Islet of Langerhans (tissue), 1 donor: ENCODE measurements around the gene OLFM2.

Experiments used
- FAIRE-seq: peaks from one replicate; lab custom pipeline; 2011; peaks lifted over from hg19 to GRCh38; lab: Jason Lieb, UNC

The OLFM2 gene

DNA sequence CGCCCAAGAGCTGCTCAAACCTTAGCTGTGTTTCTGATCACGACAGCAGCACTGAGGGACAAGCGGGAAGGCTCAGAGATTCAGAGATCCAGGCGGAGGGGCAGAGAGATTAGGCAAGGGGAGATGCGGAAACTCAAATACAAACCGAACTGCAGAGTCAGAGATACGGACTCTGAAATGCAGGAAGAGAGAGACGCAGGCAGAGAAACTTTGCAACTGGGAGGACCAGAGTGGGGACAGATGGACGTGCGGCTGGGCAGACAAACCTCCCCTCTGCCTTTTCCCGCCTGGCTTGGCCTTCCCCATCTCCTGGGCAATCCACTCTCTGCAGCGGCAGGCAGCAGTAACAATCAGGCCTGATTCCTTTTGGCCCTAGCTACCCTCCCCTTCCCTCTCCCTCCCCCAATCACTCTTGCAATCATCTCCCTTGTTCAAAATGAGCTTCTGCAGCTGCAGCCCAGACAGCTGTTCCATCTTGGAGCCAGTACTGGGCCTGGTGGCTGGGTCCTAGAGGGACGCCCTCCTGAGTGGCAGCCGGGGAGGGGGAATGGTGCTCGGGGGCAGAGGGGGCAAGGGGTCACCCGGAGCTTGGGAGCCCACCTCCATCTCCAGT, 29.7 kb downstream of the OLFM2 start:
- no peak for FAIRE-seq

DNA sequence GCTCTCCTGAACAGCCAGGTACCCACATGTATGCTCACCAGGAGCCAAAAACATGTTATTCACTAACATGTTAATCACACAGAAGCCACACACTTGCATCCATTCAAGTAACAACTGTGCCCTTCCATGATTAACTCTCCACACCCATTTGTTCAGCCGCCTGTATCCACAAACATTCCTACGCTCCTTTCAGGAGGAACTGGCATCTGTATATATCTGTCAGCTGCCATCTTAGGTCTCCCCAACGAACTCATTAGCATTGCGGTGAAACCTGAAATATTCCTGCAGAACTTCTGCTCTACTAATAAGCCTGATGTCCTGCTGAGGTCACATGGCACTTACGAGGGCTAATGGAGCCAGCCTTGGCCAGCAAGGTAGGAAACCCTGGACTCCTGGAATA, 33.0 kb downstream of the OLFM2 start:
- FAIRE-seq: no peak

DNA sequence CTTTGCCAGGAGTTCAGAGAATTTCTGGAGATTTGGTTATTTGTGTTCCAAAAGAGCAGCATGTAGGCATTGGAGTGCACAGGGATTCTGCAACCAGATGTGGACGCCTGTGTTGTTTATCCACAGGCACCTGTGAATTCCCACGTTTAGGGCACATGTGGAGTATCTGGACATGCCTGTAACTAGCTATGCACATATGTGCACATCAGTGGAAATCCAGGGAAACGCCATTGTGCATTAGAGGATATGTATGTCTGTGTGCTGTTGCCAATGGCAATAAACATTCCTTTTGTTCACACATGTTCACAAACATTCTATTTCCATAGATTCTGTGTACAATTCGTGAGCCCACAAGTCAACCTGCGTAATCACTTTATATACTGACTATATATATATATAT, 34.7 kb downstream of the OLFM2 start:
- no peak for FAIRE-seq

DNA sequence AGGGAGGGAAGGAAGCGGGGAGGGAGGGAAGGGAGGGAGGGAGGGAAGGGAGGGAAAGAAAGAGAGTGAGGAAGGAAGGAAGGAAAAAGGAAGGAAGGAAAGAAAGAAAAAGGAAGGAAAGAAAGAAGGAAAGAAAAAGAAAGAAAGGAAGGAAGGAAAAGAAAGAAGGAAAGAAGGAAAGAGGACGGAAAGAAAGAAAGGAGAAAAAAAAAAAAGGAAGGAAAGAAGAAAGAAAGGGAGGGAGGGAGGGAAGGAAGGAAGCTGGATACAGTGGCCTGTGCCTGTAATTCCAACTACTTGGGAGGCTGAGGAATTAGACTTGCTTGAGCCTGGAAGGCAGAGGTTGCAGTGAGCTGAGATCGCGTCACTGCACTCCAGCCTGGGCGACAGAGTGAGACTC, 35.3 kb downstream of the OLFM2 start:
- FAIRE-seq: no peak

DNA sequence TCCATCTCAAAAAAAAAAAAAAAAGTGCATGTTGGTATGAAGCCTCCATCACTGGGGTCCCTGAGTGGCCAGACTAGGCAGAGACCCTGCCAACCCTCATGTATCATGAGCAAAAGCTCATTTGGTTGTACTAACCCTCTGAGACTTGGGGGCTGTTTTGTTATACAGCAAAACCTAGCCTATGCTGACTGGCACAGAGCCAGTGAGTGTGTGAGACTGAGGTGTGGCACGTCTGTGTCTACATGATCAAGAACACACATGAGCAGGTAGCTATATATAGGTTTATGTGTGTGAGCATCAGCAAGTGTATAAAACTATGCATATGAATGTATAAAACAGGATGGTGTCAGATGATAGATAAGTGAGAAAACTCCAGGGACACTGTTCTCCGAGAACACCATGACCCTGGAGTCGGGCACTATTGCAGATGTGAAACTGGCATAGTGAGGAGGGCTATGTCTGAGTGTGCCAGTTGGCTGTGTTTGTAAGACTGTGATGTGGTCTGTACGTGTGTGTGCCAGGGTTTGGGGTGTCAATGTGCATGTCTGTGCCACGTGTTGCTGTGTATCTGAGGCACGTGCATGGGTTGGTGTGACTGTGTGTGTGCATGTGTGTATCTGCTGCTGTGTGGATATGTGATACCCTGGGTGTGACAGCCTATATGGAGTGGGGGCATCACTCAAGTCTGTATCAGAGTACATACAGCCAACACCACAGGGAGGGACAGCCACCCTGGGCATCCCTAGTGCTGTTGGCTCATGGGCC, 44.5 kb downstream of the OLFM2 start:
- FAIRE-seq: no peak

DNA sequence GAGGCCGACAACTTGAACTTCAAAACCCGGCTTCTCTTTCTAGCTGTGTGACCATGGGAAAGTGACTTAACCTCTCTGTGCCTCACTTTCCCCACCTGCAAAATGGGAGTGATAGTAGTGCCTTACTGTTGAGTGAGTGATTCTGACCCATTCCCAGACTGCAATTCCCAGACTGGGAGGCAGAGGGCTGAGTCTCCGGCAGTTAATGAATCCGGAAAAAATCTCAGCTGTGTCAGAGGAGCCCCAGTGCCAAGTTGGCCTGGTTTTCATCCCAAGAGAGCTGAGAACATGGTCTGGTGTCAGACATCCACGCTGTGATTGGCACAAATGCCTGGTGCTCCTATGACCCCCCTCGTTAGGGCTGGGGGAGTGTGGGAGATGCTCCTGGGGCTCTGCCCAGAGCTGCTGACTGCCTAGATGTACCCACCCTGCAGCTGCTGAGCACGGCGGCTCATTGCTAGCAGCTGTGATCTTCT, 51.2 kb downstream of the OLFM2 start:
- no peak for FAIRE-seq

DNA sequence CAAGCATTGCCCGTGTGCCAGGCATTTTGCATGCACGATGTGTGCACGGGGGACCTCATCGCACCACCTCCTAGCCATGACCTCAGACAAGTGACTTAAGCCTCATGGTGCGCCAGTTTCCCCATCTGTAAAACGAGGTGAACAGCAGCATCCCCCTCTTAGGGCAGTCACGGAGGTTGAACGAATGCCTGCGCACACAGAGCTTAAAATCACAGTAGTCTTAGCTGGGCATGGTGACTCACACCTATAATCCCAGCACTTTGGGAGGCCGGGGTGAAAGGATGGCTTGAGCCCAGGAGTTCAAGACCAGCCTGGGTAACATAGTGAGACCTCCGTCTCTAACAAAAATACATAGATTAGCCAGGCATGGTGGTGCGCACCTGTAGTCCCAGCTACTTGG, 52.6 kb downstream of the OLFM2 start:
- no peak for FAIRE-seq

DNA sequence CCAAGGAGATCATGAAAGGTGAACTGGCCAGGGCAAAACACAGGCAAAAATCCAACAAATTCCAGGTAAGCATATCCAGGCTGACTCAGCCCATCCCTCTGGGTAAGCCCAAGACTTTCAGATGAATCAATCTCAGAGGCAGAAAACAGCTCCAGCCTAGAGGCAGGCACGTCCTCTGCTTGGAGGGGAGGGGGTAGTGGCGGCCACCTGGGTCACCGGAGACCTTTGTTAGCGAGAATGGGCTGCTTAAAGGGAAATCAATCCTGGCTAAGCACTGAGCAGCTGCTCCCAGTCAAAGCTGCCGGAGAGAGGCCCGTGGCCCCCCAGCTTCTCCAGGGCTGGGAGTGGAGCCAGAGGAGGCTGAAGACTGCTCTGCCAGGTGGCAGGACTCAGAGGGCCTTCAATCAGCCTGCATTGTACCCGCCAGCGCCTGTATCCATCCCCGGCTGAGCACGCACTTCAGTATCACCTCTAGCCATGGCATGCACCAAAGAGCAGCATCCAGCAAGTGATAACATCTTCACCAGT, 53.0 kb downstream of the OLFM2 start:
- FAIRE-seq: no peak

DNA sequence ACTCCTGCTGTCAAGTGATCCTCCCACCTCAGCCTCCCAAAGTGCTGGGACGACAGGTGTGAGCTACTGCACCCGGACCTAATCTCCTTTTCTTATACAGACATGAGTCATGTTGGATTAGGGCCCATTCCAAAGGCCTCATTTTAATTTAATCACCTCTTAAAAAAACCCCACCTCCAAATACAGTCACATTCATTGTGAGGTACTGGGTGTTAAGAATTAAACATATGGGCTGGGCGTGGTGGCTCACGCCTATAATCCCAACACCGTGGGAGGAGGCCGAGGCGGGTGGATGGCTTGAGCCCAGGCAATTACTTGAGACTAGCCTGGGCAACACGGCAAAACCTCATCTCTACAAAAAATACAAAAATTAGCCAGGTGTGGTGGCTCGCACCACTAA, 54.6 kb downstream of the OLFM2 start:
- FAIRE-seq: no peak

DNA sequence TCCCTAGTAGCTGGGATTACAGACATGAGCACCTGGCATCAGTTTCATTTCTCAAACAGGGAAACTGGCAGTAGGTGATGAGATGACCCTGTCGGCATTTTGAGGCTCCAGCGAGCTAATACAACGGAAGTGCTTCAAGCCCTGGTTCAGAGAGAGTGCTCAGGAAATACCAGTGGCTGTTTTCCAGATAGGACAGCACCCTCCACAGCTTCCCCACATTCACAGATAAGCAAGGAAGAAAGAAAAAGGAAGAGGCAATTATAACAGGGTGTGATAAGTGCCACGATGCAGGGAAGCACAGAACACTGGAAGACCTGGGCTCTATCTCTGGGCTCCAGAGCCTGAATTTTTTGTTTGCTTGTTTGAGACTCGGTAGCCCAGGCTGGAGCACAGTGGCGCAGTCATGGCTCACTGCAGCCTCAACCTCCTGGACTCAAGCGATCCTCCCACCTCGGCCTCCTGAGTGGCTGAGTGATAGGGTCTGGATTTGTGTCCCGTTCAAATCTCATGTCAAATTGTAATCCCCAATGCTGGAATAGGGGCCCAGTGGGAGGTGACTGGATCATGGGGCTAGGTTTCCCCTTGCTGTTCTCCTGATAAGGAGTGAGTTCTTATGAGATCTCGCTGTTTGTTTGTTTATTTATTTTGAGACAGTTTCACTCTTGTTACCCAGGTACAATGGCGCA, 57.7 kb downstream of the OLFM2 start:
- no peak for FAIRE-seq

DNA sequence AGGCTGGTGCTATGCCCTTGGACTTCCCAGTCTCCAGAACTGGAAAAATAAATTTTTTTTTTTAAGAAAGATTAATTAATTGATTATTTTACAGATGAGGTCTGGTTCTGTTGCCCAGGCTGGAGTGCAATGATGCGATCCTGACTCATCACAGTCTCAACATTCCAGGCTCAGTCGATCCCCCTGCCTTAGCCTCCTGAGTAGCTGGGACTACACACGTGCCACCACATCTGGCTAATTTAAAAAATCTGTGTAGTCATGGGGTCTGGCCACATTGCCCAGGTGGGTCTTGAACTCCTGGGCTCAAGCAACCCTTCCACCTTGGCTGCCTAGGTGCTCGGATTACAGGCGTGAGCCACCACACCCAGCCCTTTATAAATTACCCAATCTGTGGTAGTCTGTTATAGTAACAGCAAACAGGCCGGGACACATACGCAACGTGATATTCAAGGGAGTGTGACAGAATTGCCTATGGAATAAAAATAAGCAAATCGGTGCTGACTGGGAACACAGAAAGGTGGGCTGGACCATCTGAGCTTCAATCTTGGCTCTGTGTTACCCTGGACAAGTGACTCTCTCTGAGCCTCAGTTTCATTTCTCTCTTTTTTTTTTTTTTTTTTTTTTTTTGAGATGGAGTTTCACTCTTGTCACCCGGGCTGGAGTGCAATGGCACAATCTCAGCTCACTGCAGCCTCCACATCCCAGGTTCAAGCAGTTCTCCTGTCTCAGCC, 58.4 kb downstream of the OLFM2 start:
- no peak for FAIRE-seq

DNA sequence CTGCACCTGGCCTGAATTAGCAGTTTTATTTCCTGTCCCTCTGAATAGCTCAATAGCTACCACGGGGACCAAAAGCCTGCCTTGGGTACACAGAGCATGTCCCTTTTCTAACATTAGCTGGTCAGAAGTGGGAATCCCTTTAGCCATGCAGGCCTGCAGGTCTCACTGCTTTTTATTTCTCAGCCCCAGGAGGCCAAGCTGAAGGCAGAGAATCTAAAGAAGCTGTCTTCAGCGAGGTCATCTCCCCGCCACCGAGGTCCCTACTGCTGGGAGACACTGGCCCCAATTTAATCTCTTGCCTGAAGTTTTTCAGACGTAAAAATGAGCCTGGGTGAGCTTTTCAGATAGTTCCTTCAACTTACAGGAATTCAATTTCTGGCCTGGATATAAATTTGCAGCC, 60.5 kb downstream of the OLFM2 start:
- FAIRE-seq: no peak

DNA sequence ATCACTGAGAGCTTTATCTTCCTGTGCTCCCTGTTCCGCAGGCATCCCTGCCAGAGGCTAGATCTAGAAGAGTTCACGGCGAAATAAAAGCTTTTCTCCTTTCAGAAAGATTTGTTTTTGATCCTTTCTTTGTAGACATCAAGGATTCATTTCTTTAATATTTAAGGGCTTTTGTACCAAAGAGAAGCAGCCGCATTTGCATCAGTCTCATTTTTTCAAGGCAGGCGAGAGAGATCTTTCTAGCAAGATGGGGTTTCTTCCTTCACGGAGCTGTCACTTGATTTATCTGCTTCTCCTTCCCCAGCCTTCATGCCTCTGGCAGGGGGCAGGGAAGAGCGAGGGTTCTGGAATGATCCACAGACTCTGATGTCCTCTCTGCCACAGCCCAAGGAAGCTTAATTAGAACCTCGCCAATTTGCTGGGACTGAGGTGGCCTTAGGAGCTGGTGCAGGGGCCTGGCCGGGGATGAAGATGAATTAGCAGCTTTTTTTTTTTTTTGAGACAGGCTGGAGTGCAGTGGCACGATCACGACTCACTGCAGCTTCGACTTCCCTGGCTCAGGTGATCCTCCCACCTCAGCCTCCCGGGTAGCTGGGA, 61.2 kb downstream of the OLFM2 start:
- FAIRE-seq: no peak

DNA sequence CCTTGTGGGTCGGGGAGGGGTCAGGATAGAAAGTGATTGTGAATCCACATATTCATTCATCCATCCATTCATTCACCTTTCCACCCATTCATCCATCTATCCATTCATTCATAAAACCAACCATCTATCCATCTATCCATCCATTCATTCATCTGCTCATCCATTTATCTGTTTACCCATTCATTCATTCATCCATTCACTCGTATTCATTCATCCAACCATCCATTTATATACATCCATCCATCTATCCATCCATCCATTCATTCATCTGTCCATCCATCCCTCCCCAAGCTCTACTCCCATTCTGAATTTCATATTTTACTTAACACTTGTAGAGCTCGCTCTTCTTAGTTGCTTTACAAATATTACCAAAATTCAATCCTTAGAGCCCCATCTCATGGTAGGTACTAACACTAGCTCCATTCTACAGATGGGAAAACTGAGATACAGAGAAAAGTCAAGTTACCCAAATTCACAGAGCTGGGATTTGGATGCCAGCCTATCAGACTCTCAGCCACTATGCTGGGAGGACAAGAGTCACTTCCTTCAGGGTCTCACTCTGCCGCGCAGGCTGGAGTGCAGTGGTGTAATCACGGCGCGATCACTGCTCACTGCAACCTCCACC, 63.6 kb downstream of the OLFM2 start:
- FAIRE-seq: no peak

DNA sequence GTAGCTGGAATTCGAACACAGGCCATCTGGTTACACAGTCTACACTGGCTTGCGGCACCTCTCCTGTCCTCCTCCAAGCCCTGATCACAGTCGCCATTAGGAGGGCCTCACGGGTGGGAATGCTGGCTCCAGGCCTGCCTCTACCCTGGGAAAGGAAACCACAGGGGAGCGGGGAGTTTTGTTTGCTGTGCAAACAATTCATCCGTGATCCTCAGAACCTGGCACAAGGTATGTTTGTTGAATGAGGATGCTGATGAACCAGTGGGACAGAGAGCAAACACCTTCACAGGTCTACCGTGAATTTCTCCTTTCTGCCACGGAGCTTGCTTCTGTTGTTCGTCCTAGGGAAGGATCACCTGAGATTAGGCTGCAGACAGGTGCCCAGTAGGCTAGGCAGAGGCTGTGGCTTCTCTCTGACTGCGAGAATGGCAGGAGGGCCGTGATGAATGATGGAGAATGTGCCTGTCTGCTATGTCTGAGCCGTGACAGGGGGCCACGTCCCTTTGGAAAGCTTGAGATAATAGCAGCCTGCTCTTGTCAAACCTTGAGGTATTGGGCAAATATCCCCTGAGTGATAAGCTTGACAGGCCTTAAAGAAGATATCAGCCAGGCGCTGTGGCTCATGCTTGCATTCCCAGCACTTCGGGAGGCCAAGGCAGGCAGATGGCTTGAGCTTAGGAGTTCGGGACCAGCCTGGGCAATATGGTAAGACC, 64.5 kb downstream of the OLFM2 start:
- no peak for FAIRE-seq

DNA sequence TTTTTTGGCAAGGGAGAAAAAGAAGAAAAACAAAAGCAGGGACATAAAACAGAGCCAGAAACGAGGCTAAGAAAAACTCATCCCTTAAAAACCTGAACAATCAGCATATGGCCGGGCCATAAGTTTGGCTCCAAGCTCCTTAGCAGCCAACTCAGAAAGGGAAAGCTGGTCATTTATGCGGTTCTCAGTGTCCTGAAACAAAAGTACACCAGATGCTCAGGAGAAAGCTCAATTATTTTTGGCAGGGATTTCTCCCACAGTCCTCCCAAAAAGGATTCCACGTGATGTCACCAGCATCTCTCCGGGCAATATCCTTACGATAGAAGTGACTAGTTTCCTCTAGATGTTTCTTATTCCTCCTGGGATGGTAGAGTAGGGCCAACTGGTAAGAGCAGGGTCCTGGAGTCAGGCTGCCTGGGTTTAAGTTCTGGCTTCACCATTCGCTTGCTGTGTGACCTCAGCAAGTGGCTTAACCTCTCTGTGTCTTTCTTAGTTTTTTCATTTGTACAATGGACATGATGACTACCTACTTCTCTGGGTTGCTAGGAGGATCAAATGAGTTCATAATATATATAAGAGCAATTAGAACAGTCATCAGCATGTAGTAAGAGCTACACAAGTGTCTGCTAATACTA, 67.2 kb downstream of the OLFM2 start:
- no peak for FAIRE-seq

DNA sequence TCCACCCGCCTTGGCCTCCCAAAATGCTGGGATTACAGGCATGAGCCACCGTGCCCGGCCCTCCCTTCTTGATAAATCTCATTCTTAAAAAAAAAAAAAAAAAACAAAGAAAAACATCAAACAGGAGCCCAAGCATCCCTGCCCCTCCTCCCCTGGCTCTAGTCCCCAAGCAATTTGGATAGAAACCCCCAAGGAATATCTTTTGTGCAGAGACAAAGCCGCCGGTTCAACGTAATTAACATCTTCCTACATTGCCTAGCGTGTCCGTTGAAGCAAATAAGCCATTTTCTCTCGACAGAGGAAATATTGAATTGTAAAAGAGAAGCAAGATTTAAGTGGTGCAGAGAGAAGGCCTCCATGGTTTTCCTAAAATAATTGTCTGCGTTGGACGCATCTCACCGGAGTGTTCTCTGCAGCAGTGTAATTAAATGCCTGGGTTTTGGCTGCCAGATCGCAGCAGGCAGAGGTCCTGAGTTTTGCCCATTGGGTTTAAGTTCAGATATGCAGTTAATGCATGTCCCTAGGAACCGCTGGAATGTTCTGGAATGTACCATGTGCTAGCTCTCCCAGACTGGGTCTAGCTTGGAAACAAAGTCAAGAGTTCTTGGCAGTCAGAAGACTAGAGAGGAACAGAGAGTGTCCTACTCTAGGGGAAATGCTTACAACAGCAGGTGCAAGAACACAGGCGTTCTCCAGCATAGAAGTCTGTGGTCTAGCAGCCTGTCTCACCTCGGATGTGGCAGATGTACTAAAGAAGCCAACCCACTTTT, 70.4 kb downstream of the OLFM2 start:
- FAIRE-seq: no peak

DNA sequence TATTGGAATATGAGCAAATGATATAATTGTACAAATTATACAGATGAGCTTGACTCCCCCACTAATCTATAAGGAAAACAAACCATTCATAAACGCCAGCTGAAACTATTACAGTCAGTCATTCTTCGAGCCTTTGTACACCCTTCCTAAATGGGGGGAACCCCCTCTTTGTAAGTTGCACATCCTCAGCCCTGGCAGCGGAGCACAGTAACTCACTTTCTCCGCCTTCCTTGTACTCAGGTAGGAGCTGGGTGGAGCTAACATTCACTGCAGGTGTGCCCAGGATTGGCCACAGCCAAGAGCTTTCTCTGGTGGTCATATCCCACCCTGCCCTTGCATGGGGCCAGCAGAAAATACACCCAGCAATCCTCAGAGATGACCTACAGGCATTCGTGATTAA, 72.6 kb downstream of the OLFM2 start:
- FAIRE-seq: no peak

DNA sequence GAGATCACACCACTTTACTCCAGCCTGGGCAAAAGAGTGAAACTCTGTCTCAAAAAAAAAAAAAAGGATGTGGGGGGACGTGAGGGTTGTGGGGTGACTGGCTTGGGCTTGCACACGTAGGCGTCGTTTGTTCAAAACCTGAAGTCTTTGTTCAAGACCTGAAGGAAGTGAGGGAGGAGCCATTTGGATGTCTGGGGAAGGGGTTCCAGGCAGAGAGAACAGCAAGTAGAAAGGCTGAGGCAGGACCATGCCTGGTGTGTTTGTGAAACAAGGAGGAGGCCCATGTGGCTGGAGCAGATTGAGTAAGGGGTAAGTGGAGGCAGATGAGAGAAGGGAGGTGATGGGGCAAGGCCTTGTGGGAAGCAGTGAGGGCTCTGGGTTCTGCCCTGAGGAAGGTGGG, 73.4 kb downstream of the OLFM2 start:
- FAIRE-seq: no peak

DNA sequence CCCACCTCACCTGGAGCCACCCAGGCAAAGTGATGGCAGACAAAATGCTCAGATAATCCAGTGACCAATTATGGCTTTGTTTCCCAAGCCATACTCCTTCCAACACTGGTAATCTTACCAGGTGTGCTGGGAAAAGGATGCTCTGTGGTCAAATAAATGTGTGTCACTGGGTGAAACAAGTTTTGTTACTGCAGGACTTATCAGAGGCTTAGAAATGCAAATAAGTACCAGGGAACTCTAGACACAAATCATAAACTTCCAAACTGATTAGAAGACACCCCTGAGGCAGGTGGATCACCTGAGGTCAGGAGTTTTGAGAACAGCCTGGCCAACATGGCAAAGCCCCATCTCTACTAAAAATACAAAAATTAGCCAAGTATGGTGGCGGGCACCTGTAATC, 74.8 kb downstream of the OLFM2 start:
- no peak for FAIRE-seq
